DND-41 (cell line): Measurements from ENCODE around the gene COX14.

Experiments used
- EZH2 ChIP-seq: IDR thresholded peaks from 3 replicates; pipeline ENCODE4 v1.6.1; 2012; ENCODE audit warnings: borderline replicate concordance, low read depth, mild to moderate bottlenecking, moderate library complexity, low read length, inconsistent platforms; ENCODE audit not compliant: severe bottlenecking
- TF ChIP-seq, protein P1 (sequence below): IDR thresholded peaks from 2 replicates; pipeline ENCODE4 v1.5.1; 2012; ENCODE audit warnings: borderline replicate concordance, low read length, moderate library complexity, mild to moderate bottlenecking; ENCODE audit not compliant: poor library complexity, severe bottlenecking; ENCODE audit errors: extremely low read depth

DNA sequence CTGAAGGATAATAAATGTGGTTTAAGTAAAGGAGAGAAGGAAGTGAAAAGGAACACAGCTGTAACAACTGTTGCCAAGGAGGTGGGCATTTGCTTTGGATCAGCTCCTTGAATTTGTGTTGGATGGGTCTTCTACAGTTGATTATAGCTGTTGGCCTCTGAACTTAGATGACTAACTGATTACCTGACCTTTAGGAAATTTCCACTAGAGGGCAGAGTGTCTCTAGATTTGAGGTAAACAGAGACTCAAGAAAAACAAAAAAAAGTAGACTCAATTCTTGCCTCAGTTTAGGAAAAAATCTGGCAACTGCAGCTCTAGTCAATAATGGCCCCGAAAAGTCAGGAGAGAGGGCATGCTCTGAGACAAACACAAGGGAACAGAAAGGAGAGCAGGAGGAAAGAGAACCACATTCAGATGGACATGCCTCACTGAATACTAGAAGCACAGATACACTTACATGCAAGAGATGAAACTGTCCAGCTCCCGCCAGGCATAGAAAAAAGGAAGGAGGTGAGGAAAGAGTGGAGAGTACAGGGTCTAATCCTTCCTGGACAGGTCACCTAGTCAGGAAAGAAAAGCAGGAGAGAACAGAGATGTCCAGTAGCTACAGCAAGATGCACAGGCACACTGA lies 20.6 kb downstream of the COX14 start:
- TF ChIP-seq, protein P1, sequence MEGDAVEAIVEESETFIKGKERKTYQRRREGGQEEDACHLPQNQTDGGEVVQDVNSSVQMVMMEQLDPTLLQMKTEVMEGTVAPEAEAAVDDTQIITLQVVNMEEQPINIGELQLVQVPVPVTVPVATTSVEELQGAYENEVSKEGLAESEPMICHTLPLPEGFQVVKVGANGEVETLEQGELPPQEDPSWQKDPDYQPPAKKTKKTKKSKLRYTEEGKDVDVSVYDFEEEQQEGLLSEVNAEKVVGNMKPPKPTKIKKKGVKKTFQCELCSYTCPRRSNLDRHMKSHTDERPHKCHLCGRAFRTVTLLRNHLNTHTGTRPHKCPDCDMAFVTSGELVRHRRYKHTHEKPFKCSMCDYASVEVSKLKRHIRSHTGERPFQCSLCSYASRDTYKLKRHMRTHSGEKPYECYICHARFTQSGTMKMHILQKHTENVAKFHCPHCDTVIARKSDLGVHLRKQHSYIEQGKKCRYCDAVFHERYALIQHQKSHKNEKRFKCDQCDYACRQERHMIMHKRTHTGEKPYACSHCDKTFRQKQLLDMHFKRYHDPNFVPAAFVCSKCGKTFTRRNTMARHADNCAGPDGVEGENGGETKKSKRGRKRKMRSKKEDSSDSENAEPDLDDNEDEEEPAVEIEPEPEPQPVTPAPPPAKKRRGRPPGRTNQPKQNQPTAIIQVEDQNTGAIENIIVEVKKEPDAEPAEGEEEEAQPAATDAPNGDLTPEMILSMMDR, result peak; percentile 63
- TF ChIP-seq EZH2, result no peak
